K562 (cell line): ENCODE data around the gene RNF167. TPM values are rescaled to one million over a fixed set of nuclear protein-coding genes. Genes with fewer than 3 reads are reported as not detected.

Experiments used
- ATF3 ChIP-seq, 2 experiments: fragments of 450-650 bp in 1 of 2; sonication (generic) in 1 of 2; formaldehyde crosslinking in 1 of 2; IDR thresholded peaks in 1 of 2; conservative IDR thresholded peaks in 1 of 2; 2 replicates each; pipeline versions ENCODE4 v1.6.1 to v1.8.1; 2016 to 2023; ENCODE audit warnings: mild to moderate bottlenecking in 2 of 2, moderate library complexity in 2 of 2, inconsistent platforms in 1 of 2, missing genetic modification reagents in 1 of 2
- EHMT2 ChIP-seq: fragments of 450-650 bp; IDR thresholded peaks from 2 replicates; pipeline ENCODE4 v1.6.1; 2018; ENCODE audit warnings: antibody characterized with exemption
- ELK1 ChIP-seq: sonication (generic); formaldehyde crosslinking; IDR thresholded peaks from 2 replicates; pipeline ENCODE4 v1.8.1; 2022; ENCODE audit warnings: missing genetic modification reagents
- EP300 ChIP-seq: IDR thresholded peaks from 2 replicates; pipeline ENCODE4 v1.6.1; 2012; ENCODE audit warnings: low read length, improper control_type of control experiment
- GTF3C2 ChIP-seq: IDR thresholded peaks from 3 replicates; pipeline ENCODE4 v1.6.1; 2011; ENCODE audit warnings: borderline replicate concordance, mild to moderate bottlenecking, moderate library complexity; ENCODE audit not compliant: insufficient read length; ENCODE audit errors: extremely low read depth
- HDAC1 ChIP-seq, 2 experiments: fragments of 450-650 bp; IDR thresholded peaks; 2 replicates each; pipeline ENCODE4 v1.6.1; 2016 to 2017; ENCODE audit warnings: inconsistent platforms in 1 of 2, mild to moderate bottlenecking in 1 of 2, moderate library complexity in 1 of 2
- HNRNPLL ChIP-seq: fragments of 200-400 bp; formaldehyde crosslinking; IDR thresholded peaks from 2 replicates; pipeline ENCODE4 v1.6.1; 2017; ENCODE audit warnings: low read length, low read depth, mild to moderate bottlenecking; ENCODE audit not compliant: poor library complexity, severe bottlenecking
- MTA2 ChIP-seq: fragments of 450-650 bp; IDR thresholded peaks from 2 replicates; pipeline ENCODE4 v1.6.1; 2016; ENCODE audit warnings: low read depth
- NFE2L1 ChIP-seq: fragments of 450-650 bp; IDR thresholded peaks from 2 replicates; pipeline ENCODE4 v1.6.1; 2016; ENCODE audit warnings: missing genetic modification characterization, low read depth, mild to moderate bottlenecking, missing compliant biosample characterization, moderate library complexity, borderline replicate concordance
- NFIC ChIP-seq: fragments of 450-650 bp; IDR thresholded peaks from 2 replicates; pipeline ENCODE4 v1.6.1; 2017; ENCODE audit warnings: mild to moderate bottlenecking, inconsistent platforms
- NFRKB ChIP-seq: fragments of 450-650 bp; IDR thresholded peaks from 2 replicates; pipeline ENCODE4 v1.6.1; 2016; ENCODE audit warnings: low read depth
- RBM34 ChIP-seq: fragments of 200-400 bp; formaldehyde crosslinking; IDR thresholded peaks from 2 replicates; pipeline ENCODE4 v1.6.1; 2018; ENCODE audit warnings: low read length, borderline replicate concordance; ENCODE audit not compliant: insufficient read depth
- SREBF2 ChIP-seq: sonication (generic); formaldehyde crosslinking; IDR thresholded peaks from 2 replicates; pipeline ENCODE4 v1.4.0; 2020; ENCODE audit warnings: mild to moderate bottlenecking, missing genetic modification reagents
- ZNF717 ChIP-seq: fragments of 250-450 bp; sonication (Bioruptor Pico); IDR thresholded peaks from 2 replicates; pipeline ENCODE4 v1.5.0; 2021
- polyA plus RNA-seq, 8 experiments: library from polyadenylated mRNA; depleted of rRNA in 4 of 8; stranded (reverse) in 5 of 8; unstranded in 3 of 8; fragments of >200 nt; fragmentation: Nextera tagmentation in 2 of 8; fragmentation: Illumina TruSeq in 1 of 8; extraction: Ambion mirVana in 2 of 8; extraction: Trizol in 1 of 8; gene quantifications; 2 replicates each; pipeline versions ENCODE4 v1.2.1 to v1.2.3, GENCODE V29; 2011 to 2014; ENCODE audit warnings: inconsistent platforms in 1 of 8, missing spikeins in 1 of 8
- total RNA-seq, 7 experiments: library from RNA; depleted of rRNA in 6 of 7; stranded (reverse); fragments of >200 nt in 6 of 7; fragmentation: Illumina TruSeq in 2 of 7; extraction: Trizol in 2 of 7; gene quantifications; 2 replicates each; pipeline versions ENCODE4 v1.2.1 to v1.2.3, GENCODE V29; 2011 to 2021; ENCODE audit warnings: low replicate concordance in 1 of 7
- TF ChIP-seq, protein P1 (sequence below), 2 experiments: IDR thresholded peaks; 2 replicates each; pipeline ENCODE4 v1.6.1; 2011; ENCODE audit warnings: borderline replicate concordance in 1 of 2, control low read depth in 1 of 2, low read depth in 1 of 2, low read length in 1 of 2, mild to moderate bottlenecking in 1 of 2, mixed read lengths in 1 of 2, moderate library complexity in 1 of 2; ENCODE audit not compliant: insufficient read depth in 1 of 2, insufficient read length in 1 of 2, poor library complexity in 1 of 2, severe bottlenecking in 1 of 2; ENCODE audit errors: extremely low read depth in 1 of 2
- TF ChIP-seq, protein P2 (sequence below): fragments of 150-350 bp; conservative IDR thresholded peaks from 2 replicates; pipeline ENCODE4 v1.6.1; 2014; ENCODE audit warnings: low read length

RNF167 gene
- total and polyA plus RNA-seq, 9 of the 15 experiments (the other 6 are each of a cell fraction or from before 2014, with no cell fraction given), result 16.5 to 143 (median 45.5) TPM

- TF ChIP-seq ATF3 (IDR thresholded peaks at IDR 0.05) (peak; percentile 44; the same call in 1 of the 2 replicates), ATF3 (CRISPR knock-in tag; conservative IDR thresholded peaks at IDR 0.05) (no peak), HDAC1 (IDR thresholded peaks at IDR 0.05) (peak in 1 of 2 experiments; percentile 28; a peak in 1 of 4 replicates), HNRNPLL (peak; percentile 30), EP300 (no peak), SREBF2 (CRISPR knock-in tag) (no peak), NFE2L1 (no peak), GTF3C2 (no peak), NFIC (peak; percentile 24; the same call in 1 of the 2 replicates), MTA2 (peak; percentile 29; the same call in 1 of the 2 replicates), ZNF717 (CRISPR knock-in tag) (no peak), NFRKB (peak; percentile 5; the same call in 1 of the 2 replicates), EHMT2 (no peak), RBM34 (no peak), ELK1 (CRISPR knock-in tag) (no peak)
- TF ChIP-seq, protein P1, sequence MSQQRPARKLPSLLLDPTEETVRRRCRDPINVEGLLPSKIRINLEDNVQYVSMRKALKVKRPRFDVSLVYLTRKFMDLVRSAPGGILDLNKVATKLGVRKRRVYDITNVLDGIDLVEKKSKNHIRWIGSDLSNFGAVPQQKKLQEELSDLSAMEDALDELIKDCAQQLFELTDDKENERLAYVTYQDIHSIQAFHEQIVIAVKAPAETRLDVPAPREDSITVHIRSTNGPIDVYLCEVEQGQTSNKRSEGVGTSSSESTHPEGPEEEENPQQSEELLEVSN (IDR thresholded peaks at IDR 0.05; ENCODE audit: borderline replicate concordance in 1 of 2, extremely low read depth in 1 of 2, insufficient read depth in 1 of 2, insufficient read length in 1 of 2, low read depth in 1 of 2, low read length in 1 of 2, poor library complexity in 1 of 2, severe bottlenecking in 1 of 2), result peak in 1 of 2 experiments; percentile 71
- TF ChIP-seq, protein P2, sequence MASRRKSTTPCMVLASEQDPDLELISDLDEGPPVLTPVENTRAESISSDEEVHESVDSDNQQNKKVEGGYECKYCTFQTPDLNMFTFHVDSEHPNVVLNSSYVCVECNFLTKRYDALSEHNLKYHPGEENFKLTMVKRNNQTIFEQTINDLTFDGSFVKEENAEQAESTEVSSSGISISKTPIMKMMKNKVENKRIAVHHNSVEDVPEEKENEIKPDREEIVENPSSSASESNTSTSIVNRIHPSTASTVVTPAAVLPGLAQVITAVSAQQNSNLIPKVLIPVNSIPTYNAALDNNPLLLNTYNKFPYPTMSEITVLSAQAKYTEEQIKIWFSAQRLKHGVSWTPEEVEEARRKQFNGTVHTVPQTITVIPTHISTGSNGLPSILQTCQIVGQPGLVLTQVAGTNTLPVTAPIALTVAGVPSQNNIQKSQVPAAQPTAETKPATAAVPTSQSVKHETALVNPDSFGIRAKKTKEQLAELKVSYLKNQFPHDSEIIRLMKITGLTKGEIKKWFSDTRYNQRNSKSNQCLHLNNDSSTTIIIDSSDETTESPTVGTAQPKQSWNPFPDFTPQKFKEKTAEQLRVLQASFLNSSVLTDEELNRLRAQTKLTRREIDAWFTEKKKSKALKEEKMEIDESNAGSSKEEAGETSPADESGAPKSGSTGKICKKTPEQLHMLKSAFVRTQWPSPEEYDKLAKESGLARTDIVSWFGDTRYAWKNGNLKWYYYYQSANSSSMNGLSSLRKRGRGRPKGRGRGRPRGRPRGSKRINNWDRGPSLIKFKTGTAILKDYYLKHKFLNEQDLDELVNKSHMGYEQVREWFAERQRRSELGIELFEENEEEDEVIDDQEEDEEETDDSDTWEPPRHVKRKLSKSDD, result no peak
These were observed 8.3 kb downstream of the RNF167 start, which contains the start of gene PFN1 (continued) for GRCh38 chr17:4948166-4948930.
